NCI-H1092 treated with DMSO at 0.1 percent for 48 hours (cell line): ENCODE data around the gene LLGL2.
A peak's percentile ranks its signal among the peaks of the same experiment; 100 is the strongest.
"Not testable (repeated sequence)": the region's sequence is repeated elsewhere in the genome, so short reads cannot be mapped to it uniquely, and the experiment has no call there.

Source experiments
- DNase-seq: peaks from one replicate; lab custom pipeline; 2025; lab: John Stamatoyannopoulos, UW

Gene LLGL2

GRCh38 chr17:75590849-75591721 is 65.6 kb downstream of the LLGL2 start:
- no peak for DNase-seq

GRCh38 chr17:75591722-75592302 is 66.3 kb downstream of the LLGL2 start:
- no peak for DNase-seq

DNA sequence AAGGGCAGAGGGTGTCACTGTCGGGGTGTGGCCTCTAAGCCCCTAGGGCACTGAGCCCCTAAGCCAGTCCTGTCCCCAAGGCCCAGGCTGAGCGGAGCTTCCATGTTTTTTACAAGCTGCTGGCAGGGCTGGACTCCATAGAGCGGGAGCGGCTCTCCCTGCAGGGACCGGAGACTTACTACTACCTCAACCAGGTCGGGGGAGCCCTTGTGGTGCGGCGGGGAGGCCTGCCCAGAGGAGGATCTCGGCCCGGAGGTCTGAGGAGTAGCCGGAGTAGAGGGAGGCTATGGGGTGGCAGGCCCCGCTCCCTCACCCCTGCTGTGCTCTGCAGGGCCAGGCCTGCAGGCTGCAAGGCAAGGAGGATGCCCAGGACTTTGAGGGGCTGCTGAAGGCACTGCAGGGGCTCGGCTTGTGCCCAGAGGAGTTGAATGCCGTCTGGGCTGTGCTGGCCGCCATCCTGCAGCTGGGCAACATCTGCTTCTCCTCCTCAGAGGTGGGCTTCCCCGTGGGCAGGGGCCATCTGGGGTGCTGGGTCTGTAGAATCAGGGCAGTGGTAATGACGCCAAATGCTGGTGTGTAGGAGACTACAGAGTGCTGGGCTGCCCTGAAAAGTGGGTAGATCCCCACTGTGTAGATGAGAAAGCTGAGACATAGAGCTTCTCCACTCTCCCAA is 67.0 kb downstream of the LLGL2 start:
- DNase-seq, result no peak

DNA sequence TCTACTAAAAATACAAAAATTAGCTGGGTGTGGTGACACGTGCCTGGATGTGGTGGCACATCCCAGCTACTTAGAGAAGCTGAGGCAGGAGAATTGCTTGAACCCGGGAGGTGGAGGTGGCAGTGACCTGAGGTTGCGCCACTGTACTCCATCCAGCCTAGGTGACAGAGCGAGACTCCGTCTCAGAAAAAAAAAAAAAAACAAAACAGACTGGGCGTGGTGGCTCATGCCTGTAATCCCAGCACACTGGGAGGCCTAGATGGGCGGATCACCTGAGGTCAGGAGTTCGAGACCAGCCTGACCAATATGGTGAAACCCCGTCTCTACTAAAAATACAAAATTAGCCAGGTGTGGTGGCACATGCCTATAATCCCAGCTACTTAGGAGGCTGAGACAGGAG is 67.9 kb downstream of the LLGL2 start:
- DNase-seq, result not testable (repeated sequence)

DNA sequence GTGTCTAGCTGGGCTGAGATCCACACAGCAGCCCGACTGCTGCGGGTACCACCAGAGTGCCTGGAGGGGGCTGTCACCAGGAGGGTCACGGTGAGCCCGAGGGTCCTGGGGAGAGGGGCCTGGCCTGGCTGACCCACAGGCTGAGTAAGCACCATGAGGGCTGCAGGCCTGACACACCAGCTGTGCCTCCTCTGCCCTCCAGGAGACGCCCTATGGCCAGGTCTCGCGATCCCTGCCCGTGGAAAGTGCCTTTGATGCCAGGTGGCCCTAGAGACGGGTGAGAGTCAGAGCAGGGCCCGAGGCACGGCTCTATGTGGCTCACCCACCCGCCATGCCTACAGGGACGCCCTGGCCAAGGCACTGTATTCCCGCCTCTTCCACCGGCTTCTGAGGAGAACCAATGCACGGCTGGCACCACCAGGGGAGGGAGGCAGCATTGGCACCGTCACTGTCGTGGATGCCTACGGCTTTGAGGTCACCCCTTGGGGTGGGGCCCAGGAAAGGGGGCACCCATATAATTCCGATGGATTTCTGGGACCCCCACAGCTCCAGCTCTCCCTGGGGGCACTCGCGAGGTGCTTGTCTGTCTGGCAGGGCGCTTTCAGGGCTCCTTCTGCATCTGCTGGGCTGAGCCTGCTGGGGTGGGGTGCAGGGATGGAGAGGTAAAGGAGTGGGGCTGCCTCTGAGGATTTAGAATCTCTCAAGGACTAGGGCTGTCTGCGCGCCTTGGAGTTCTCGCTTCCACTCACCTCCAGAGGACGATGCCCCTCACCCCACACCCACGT is 69.2 kb downstream of the LLGL2 start:
- peak; percentile 10 for DNase-seq

DNA sequence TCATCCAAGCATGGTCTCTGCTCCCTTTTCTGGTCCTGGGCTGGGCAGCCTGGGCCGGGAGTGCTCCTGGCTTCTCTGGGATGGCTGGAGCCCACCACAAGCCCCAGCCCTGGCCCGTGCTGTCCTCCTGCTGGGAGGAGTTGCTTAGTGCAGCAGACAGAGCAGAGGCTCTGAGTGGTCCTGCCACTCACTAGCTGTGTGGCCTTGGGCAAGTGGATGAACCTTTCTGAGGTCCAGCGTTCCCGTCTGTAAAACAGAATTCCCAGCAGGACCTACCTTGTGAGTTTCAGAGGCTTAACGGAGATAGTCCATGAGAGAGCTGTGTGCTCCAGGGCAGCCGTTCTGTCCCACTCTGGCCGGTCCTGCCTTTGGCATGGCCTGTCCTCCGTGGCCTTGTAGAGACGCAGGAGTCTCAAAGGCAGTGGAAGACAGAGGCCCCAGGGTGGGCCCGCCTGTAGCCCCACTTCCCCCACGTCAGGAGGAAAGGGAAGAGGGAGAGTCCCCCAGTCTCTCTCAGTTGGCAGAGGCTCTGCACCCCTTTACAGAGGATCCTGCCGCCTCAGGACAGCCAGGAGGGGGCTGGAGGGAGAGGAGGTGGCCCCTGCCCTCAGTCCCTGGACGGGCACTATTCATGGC is 69.9 kb downstream of the LLGL2 start:
- no peak for DNase-seq

- no peak for DNase-seq
Measured at GRCh38 chr17:75595920-75596313, 70.4 kb downstream of the LLGL2 start.

DNA sequence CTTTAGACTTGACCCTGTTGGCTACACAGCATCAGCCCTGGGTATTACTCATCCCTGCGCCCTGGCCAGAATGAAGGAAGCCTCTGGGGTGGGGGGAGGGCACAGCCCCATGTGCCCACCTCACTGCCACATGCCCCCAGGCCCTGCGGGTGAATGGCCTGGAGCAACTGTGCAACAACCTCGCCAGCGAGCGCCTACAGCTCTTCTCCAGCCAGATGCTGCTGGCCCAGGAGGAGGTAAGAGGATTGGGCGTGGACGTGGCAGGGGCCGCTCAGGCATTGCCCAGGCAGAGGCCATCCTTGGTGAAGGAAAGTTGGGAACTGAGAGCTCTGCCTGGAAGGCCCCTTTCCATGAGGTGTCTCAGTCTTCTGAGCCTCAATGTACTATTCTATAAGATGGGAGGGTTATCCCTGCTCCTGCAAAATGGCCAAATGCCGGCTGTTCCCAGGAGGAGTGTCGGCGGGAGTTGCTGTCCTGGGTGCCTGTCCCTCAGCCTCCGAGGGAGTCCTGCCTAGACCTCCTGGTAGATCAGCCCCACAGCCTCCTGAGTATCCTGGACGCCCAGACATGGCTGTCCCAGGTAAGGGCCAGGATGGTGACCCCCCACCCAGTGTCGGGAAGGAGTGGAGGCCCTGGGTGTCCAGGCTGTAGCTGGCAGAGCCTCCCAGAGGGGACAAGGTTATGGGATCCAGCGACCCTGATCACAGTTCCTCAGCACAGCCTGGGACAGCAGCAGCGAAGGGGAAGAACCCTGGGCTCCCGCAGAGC is 71.0 kb downstream of the LLGL2 start:
- DNase-seq, result no peak

GRCh38 chr17:75601057-75601987 is 75.8 kb downstream of the LLGL2 start:
- peak; percentile 36 for DNase-seq

GRCh38 chr17:75602644-75603043 is 77.1 kb downstream of the LLGL2 start:
- DNase-seq, result no peak

GRCh38 chr17:75603123-75603522 is 77.6 kb downstream of the LLGL2 start:
- DNase-seq, result no peak

DNA sequence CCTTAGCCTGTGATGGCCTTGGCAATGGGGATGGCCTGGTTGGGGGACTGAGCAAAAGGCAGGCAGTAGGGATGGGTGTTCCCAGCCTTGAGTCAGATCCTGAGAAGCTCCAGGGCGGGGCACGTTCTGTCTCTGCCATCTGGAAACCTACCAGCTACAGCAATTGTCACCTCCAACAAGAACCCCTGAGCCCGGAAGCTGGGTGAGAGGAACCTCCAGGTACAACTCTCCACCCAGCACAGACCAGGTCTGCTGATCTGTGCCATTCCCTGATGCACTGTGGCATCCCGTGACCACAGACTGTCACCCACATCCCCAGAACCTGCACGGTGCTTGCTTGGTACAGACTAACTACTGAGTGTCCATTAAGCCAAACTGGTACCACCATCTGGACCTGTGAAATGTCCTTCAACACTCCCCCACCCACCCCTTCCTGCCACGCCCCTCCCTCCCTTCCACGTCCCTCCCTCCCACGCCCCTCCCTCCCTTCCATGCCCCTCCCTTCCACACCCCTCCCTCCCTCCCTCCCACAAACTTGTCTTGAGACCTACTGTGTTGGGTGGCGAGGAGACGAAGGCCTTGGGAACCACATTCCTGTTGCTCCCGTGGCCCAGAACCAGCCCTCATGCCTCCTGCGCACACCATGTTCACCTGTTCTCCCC is 78.7 kb downstream of the LLGL2 start:
- DNase-seq, result no peak

DNA sequence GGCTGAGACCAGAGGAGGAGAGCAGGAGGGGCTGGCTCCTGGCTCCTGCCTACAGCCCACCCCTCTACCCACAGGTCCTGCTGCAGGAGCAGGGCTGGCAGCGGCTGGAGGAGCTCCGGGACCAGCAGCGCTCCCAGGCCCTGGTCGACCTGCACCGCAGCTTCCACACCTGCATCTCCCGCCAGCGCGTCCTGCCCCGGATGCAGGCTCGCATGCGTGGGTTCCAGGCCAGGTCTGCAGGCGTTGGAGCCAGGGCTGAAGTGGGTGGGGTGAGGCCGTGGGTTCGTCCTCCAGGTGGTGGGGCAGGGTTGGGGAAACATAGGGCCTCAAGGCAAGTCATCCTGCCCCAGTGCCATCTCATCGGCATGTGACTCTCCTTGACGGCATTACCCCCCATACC is 80.3 kb downstream of the LLGL2 start:
- no peak for DNase-seq

GRCh38 chr17:75607086-75607485 is 81.6 kb downstream of the LLGL2 start:
- no peak for DNase-seq

DNA sequence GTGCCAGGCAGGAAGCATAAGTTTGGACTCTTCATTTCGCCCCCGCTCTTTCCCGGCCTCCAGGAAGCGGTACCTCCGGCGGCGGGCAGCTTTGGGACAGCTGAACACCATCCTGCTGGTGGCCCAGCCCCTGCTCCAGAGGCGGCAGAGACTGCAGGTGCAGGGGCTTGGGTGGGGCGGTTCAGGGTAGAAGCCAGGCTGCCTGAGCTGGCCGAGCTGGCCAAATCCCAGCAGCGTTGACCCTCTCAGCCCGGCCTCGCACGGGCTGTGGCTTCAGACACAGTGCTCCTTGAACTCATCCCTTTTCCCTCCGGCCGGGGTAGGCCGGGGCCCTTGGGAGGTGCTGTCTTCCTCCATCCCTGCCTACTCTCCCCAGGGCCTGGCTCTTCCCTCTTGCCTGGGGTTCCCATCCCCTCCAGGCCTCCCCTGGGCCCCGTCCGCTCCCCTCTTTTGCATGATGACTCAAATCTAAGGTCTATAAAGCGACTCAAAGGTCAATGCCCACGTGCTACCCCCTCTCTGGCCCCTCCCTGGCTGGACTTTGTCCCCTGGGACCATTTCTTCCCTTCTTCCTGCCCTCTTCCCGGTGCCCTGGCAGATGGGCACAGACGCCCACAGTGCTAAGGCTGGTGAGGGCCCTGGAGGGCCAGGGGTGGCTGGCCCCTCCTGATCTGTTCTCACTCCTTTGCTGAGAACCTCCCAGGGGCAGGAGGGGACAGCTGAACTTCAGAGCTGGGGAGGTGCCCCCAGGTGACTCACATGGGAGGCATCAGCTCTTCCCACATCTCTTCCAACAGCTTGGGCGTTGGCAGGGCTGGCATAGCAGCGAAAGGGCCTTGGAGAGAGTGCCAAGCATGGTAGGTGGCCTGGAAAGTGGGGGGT is 84.8 kb downstream of the LLGL2 start:
- no peak for DNase-seq

GRCh38 chr17:75611851-75612429 is 86.4 kb downstream of the LLGL2 start:
- DNase-seq, result no peak

DNA sequence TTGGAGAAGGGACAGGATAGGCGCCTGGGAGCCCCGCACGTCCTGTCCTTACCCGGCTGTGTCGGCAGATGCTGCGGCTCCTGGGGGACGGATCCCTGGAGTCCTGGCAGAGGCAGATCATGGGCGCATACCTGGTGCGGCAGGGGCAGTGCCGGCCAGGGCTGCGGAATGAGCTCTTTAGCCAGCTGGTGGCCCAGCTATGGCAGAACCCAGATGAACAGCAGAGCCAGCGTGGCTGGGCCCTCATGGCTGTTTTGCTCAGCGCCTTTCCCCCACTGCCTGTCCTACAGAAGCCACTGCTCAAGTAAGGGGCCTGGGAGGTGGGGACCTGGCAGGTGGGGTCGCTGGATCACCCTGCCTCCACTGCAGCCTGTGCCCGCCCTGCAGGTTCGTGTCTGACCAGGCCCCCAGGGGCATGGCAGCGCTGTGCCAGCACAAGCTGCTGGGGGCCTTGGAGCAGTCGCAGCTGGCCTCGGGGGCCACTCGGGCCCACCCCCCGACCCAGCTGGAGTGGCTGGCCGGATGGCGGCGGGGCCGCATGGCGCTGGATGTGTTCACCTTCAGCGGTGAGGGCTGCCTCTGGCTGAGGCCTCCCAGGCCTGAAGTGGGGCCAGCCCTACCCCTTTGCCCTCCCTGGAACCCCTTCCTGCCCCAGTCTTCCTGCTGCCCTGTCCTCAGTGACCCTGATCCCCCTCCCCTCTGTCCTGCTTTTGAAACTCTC is 87.6 kb downstream of the LLGL2 start:
- DNase-seq, result no peak
